DOHH2 (cell line): ENCODE measurements around the gene ACER1.

ENCODE experiments used
- H3F3A ChIP-seq: fragments of 200-600 bp; sonication (generic), shearing (Covaris generic); 2 replicates; pipeline ENCODE4 v1.6.0; 2016; ENCODE audit warnings: antibody characterized with exemption, mild to moderate bottlenecking; ENCODE audit not compliant: control insufficient read depth, insufficient read depth
- H3K27ac ChIP-seq: fragments of 200-600 bp; sonication (generic); 2 replicates; pipeline ENCODE4 v1.5.1; 2014; ENCODE audit warnings: low read depth, mild to moderate bottlenecking, low read length, moderate library complexity
- H3K27me3 ChIP-seq: fragments of 200-600 bp; sonication (generic); 2 replicates; pipeline ENCODE4 v1.6.1; 2014; ENCODE audit warnings: mild to moderate bottlenecking, low read length, mixed read lengths; ENCODE audit not compliant: control insufficient read depth
- H3K36me3 ChIP-seq: fragments of 200-600 bp; sonication (generic); 2 replicates; pipeline ENCODE4 v1.6.1; 2014; ENCODE audit warnings: mild to moderate bottlenecking, low read length, moderate library complexity, mixed read lengths; ENCODE audit not compliant: control insufficient read depth
- H3K4me1 ChIP-seq: fragments of 200-600 bp; sonication (generic); 2 replicates; pipeline ENCODE4 v1.6.1; 2014; ENCODE audit warnings: mild to moderate bottlenecking, low read length, mixed read lengths; ENCODE audit not compliant: control insufficient read depth
- H3K4me2 ChIP-seq: fragments of 200-600 bp; sonication (generic); 2 replicates; pipeline ENCODE4 v1.6.0; 2014; ENCODE audit warnings: mild to moderate bottlenecking, low read length, moderate library complexity
- H3K4me3 ChIP-seq: fragments of 200-600 bp; sonication (generic); 2 replicates; pipeline ENCODE4 v1.5.1; 2014; ENCODE audit warnings: mild to moderate bottlenecking, low read length, mixed read lengths
- H3K79me2 ChIP-seq: fragments of 200-600 bp; sonication (generic); 2 replicates; pipeline ENCODE4 v1.6.1; 2014; ENCODE audit warnings: mild to moderate bottlenecking, low read length, mixed read lengths; ENCODE audit not compliant: control insufficient read depth
- H3K9me2 ChIP-seq: fragments of 200-600 bp; sonication (generic); replicated peaks from 2 replicates; pipeline ENCODE4 v1.6.1; 2014; ENCODE audit warnings: mild to moderate bottlenecking, low read length, mixed read lengths; ENCODE audit not compliant: control insufficient read depth
- H3K9me3 ChIP-seq: fragments of 200-600 bp; sonication (generic); 2 replicates; pipeline ENCODE4 v1.6.1; 2014; ENCODE audit warnings: antibody characterized with exemption, low read length, mixed read lengths; ENCODE audit not compliant: control insufficient read depth, insufficient read depth
- H4K20me1 ChIP-seq: fragments of 200-600 bp; sonication (generic); 2 replicates; pipeline ENCODE4 v1.6.0; 2014; ENCODE audit warnings: low read depth, mild to moderate bottlenecking, antibody characterized with exemption, low read length, moderate library complexity; ENCODE audit not compliant: control insufficient read depth, insufficient read depth
- EZH2phosphoT487 ChIP-seq: fragments of 200-600 bp; sonication (generic); IDR thresholded peaks from 2 replicates; pipeline ENCODE4 v1.6.1; 2017; ENCODE audit warnings: borderline replicate concordance, mild to moderate bottlenecking, antibody characterized with exemption, low read length, moderate library complexity, mixed read lengths
- TF ChIP-seq, protein P1 (sequence below): fragments of 200-600 bp; sonication (generic); IDR thresholded peaks from one replicate; pipeline ENCODE4 v1.5.1; 2014; ENCODE audit warnings: antibody characterized with exemption, mild to moderate bottlenecking, low read depth, low read length; ENCODE audit not compliant: poor library complexity, severe bottlenecking

Gene ACER1, protein sequence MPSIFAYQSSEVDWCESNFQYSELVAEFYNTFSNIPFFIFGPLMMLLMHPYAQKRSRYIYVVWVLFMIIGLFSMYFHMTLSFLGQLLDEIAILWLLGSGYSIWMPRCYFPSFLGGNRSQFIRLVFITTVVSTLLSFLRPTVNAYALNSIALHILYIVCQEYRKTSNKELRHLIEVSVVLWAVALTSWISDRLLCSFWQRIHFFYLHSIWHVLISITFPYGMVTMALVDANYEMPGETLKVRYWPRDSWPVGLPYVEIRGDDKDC

DNA sequence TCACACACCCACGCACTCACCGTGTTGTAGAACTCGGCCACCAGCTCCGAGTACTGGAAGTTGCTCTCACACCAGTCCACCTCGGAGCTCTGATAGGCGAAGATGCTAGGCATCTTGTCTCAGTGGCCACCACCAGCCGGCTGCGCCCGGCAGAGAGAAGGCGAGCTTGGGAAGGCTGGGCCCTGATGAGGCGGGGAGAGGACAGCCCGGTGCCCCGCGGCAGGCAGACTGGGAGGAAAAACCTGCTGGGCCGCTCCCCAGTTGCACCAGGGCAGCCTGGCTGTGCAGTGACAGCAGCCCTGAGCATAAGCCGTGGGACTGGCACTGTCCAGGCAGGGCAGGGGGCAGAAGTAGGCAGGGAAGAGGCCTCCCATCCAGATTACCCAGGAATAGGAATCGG, at the start of gene ACER1:
Gene ACER1 (minus strand): TSS at position 174 of the 400 bp plus-strand sequence. CDS start 61 bp downstream, at position 113.
- H4K20me1 ChIP-seq: no peaks in the 10 kb centered on the region
- TF ChIP-seq, protein P1, sequence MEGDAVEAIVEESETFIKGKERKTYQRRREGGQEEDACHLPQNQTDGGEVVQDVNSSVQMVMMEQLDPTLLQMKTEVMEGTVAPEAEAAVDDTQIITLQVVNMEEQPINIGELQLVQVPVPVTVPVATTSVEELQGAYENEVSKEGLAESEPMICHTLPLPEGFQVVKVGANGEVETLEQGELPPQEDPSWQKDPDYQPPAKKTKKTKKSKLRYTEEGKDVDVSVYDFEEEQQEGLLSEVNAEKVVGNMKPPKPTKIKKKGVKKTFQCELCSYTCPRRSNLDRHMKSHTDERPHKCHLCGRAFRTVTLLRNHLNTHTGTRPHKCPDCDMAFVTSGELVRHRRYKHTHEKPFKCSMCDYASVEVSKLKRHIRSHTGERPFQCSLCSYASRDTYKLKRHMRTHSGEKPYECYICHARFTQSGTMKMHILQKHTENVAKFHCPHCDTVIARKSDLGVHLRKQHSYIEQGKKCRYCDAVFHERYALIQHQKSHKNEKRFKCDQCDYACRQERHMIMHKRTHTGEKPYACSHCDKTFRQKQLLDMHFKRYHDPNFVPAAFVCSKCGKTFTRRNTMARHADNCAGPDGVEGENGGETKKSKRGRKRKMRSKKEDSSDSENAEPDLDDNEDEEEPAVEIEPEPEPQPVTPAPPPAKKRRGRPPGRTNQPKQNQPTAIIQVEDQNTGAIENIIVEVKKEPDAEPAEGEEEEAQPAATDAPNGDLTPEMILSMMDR: no peak
- no peak for TF ChIP-seq EZH2phosphoT487
- H3K36me3 ChIP-seq: no peaks in the 10 kb centered on the region
- H3K79me2 ChIP-seq: no peaks in the 10 kb centered on the region
- H3K27me3 ChIP-seq: no peaks in the 10 kb centered on the region
- no peaks in the 10 kb centered on the region for H3K9me3 ChIP-seq
- no peak within 1 kb of the TSS for H3K4me3 ChIP-seq
- no peak within 1 kb of the TSS for H3K4me2 ChIP-seq
- no peaks in the 10 kb centered on the region for H3F3A ChIP-seq
- no peaks in the 10 kb centered on the region for H3K4me1 ChIP-seq
- no peak within 1 kb of the TSS for H3K27ac ChIP-seq
- H3K9me2 ChIP-seq: no peaks in the 10 kb centered on the region

DNA sequence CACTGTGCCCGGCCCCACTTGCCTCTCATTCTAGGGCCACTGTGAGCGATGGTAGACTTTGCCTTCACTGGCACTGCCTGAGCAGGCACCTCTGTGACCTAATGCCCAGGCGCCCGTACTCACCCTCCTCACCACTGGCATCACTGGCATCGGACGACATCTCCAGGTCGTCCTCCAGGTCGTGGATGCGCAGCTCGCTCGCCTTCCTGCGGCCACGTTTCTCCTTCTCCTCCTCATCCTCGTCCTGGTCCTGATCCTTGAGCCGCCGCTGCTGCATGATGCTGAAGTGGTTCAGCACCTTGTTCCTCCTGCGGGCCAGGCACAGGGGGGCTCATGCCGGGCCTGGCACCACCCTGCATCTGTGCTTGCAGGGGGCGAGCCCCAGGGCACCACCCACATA, 49.8 kb upstream of the ACER1 start:
- TF ChIP-seq, protein P1: no peak
- no peak for TF ChIP-seq EZH2phosphoT487
- no peaks in the 10 kb centered on the region for H3K9me3 ChIP-seq
- no peaks in the 10 kb centered on the region for H4K20me1 ChIP-seq
- no peaks in the 10 kb centered on the region for H3K9me2 ChIP-seq
- H3K79me2 ChIP-seq: no peaks in the 10 kb centered on the region
- no peak overlapping the region for H3K4me3 ChIP-seq
- H3K27ac ChIP-seq: no peak overlapping the region
- no peaks in the 10 kb centered on the region for H3K27me3 ChIP-seq
- no peak overlapping the region for H3K4me2 ChIP-seq
- no peaks in the 10 kb centered on the region for H3F3A ChIP-seq
- H3K4me1 ChIP-seq: no peaks in the 10 kb centered on the region
- H3K36me3 ChIP-seq: peaks cover 58% of the 10 kb centered on the region

GRCh38 chr19:6381030-6381750, 47.8 kb upstream of the ACER1 start:
- no peak for TF ChIP-seq EZH2phosphoT487
- TF ChIP-seq, protein P1: no peak
- Histone ChIP-seq H3K79me2 (no peaks in the 10 kb centered on the region), H3K9me2 (no peaks in the 10 kb centered on the region), H3K9me3 (no peaks in the 10 kb centered on the region), H3K4me2 (no peak overlapping the region), H4K20me1 (no peaks in the 10 kb centered on the region), H3K4me3 (no peak overlapping the region), H3F3A (0 out of 2 replicates have a peak, but pooled peaks cover 2% of the 10 kb centered on the region), H3K36me3 (peaks cover 42% of the 10 kb centered on the region), H3K27me3 (no peaks in the 10 kb centered on the region), H3K27ac (no peak overlapping the region), H3K4me1 (no peaks in the 10 kb centered on the region)
